Mesendoderm (in vitro differentiated cells): ENCODE results near the gene KCNQ5.
"Not testable (repeated sequence)": the region's sequence is repeated elsewhere in the genome, so short reads cannot be mapped to it uniquely, and the experiment has no call there.

ENCODE experiments used
- DNase-seq: peaks from one replicate; pipeline ENCODE4 v3.0.0; 2013
- H2AK5ac ChIP-seq: 2 replicates; pipeline ENCODE4 v1.6.1; 2013; ENCODE audit warnings: low read length, inconsistent platforms
- H2BK120ac ChIP-seq: 2 replicates; pipeline ENCODE4 v1.6.1; 2013; ENCODE audit warnings: low read depth, mild to moderate bottlenecking, low read length, moderate library complexity, mixed read lengths
- H2BK15ac ChIP-seq: replicated peaks from 2 replicates; pipeline ENCODE4 v1.6.1; 2013; ENCODE audit warnings: low read depth, mild to moderate bottlenecking, moderate library complexity
- H2BK5ac ChIP-seq: 2 replicates; pipeline ENCODE4 v1.6.1; 2013; ENCODE audit warnings: low read length, inconsistent platforms
- H3K18ac ChIP-seq: 2 replicates; pipeline ENCODE4 v1.6.1; 2013; ENCODE audit warnings: mild to moderate bottlenecking, low read length, mixed read lengths
- H3K23ac ChIP-seq: one replicate; pipeline ENCODE4 v1.6.1; 2013; ENCODE audit warnings: low read length
- H3K27ac ChIP-seq: 2 replicates; pipeline ENCODE4 v1.5.1; 2013; ENCODE audit warnings: low read depth, mild to moderate bottlenecking, inconsistent platforms, low read length, moderate library complexity
- H3K27me3 ChIP-seq: 2 replicates; pipeline ENCODE4 v1.6.1; 2013; ENCODE audit warnings: low read length, control low read depth, mild to moderate bottlenecking, inconsistent platforms; ENCODE audit not compliant: insufficient read depth, poor library complexity
- H3K36me3 ChIP-seq: 2 replicates; pipeline ENCODE4 v1.6.1; 2013; ENCODE audit warnings: low read length, inconsistent platforms; ENCODE audit not compliant: control insufficient read depth, insufficient read depth
- H3K4ac ChIP-seq: one replicate; pipeline ENCODE4 v1.6.1; 2013; ENCODE audit warnings: low read depth, mild to moderate bottlenecking, low read length, moderate library complexity
- H3K4me1 ChIP-seq: 2 replicates; pipeline ENCODE4 v1.6.1; 2013; ENCODE audit warnings: low read depth, low read length, inconsistent platforms; ENCODE audit not compliant: control insufficient read depth
- H3K4me2 ChIP-seq: 2 replicates; pipeline ENCODE4 v1.6.1; 2013; ENCODE audit warnings: low read length
- H3K4me3 ChIP-seq: 2 replicates; pipeline ENCODE4 v1.5.1; 2013; ENCODE audit warnings: mild to moderate bottlenecking, low read length
- H3K56ac ChIP-seq: one replicate; pipeline ENCODE4 v1.6.1; 2013; ENCODE audit warnings: low read length
- H3K79me1 ChIP-seq: 2 replicates; pipeline ENCODE4 v1.6.1; 2013; ENCODE audit warnings: low read length, inconsistent platforms
- H3K79me2 ChIP-seq: 2 replicates; pipeline ENCODE4 v1.6.1; 2013; ENCODE audit warnings: mild to moderate bottlenecking, low read length; ENCODE audit not compliant: control insufficient read depth, insufficient read depth
- H3K9ac ChIP-seq: 2 replicates; pipeline ENCODE4 v1.6.1; 2013; ENCODE audit warnings: low read length, inconsistent platforms
- H4K5ac ChIP-seq: one replicate; pipeline ENCODE4 v1.6.1; 2013; ENCODE audit warnings: low read length
- H4K8ac ChIP-seq: one replicate; pipeline ENCODE4 v1.6.1; 2013; ENCODE audit warnings: low read depth, mild to moderate bottlenecking, control low read depth, low read length, moderate library complexity
- WGBS: extraction: QIAGEN DNeasy Blood & Tissue Kit; methylation state at CpG from one replicate; pipeline ENCODE4 v1.1.7; 2013; ENCODE audit warnings: low lambda C conversion rate, missing lambda C conversion rate; ENCODE audit not compliant: insufficient coverage; ENCODE audit errors: extremely low coverage; 5-methylcytosine and 5-hydroxymethylcytosine counted together

KCNQ5 gene

DNA sequence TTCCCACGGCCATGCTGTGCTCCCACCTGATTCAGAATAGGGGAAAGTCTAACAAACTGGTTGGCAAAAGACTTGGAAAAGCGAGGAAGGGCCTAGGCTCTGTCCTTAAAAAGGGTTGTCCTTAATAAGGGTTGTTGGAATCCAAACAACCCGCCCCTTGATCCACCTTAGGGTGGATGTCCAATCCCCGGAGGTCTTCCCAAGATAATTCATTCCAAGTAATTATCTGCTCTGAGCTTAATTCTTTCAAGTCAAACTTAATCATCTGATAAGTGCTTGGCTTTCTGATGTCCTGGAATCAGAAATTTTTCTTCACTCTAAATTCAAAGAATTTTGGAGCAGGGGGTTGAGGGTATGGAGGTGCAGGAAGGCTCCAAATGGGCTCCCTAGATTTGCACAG lies 603.5 kb downstream of the KCNQ5 start, which contains the start of gene KHDC1L:
TSS of gene KHDC1L (minus strand) at position 101 of the 400 bp plus-strand sequence. CDS start at position 13, 88 bp downstream.
- no peak within 1 kb of the TSS for H2BK15ac ChIP-seq
- H3K4ac ChIP-seq = no peak within 1 kb of the TSS
- H2AK5ac ChIP-seq = no peak within 1 kb of the TSS
- H4K8ac ChIP-seq = no peak within 1 kb of the TSS
- H2BK120ac ChIP-seq = no peak within 1 kb of the TSS
- no peaks in the 10 kb centered on the region for H3K4me1 ChIP-seq
- H3K56ac ChIP-seq = no peak within 1 kb of the TSS
- no peaks in the 10 kb centered on the region for H3K79me2 ChIP-seq
- no peaks in the 10 kb centered on the region for H3K36me3 ChIP-seq
- H3K4me2 ChIP-seq = no peak within 1 kb of the TSS
- no peak for DNase-seq
- H3K27ac ChIP-seq = no peak within 1 kb of the TSS
- no peaks in the 10 kb centered on the region for H3K79me1 ChIP-seq
- no peak within 1 kb of the TSS for H3K4me3 ChIP-seq
- no peak within 1 kb of the TSS for H4K5ac ChIP-seq
- WGBS = no CpG with 5 or more reads among the region's 4 CpGs
- no peak within 1 kb of the TSS for H3K23ac ChIP-seq
- H3K27me3 ChIP-seq = no peaks in the 10 kb centered on the region
- H3K9ac ChIP-seq = no peak within 1 kb of the TSS
- H2BK5ac ChIP-seq = no peak within 1 kb of the TSS
- H3K18ac ChIP-seq = no peak within 1 kb of the TSS

- no peak overlapping the region for H4K8ac ChIP-seq
Observed at GRCh38 chr6:73227606-73228255, 605.9 kb downstream of the KCNQ5 start.

DNA sequence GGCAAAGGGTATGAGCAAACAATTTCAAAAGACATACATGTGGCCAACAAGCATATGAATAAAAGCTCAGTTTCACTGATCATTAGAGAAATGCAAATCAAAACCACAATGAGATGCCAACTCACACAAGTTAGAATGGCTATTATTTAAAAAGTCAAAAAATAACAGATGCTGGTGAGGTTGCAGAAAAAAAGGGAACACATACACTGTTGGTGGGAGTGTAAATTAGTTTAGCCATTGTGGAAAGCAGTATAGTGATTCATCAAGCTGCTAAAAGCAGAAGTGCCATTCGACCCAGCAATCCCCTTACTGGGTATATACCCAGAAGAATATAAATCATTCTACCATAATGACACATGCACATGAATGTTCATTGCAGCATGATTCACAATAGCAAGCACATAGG lies 610.1 kb downstream of the KCNQ5 start:
- no peak overlapping the region for H2AK5ac ChIP-seq
- no peak for DNase-seq
- H3K4me3 ChIP-seq = no peak overlapping the region
- H3K9ac ChIP-seq = no peak overlapping the region
- no peak overlapping the region for H2BK120ac ChIP-seq
- H3K79me2 ChIP-seq = no peaks in the 10 kb centered on the region
- H2BK5ac ChIP-seq = no peak overlapping the region
- H3K27ac ChIP-seq = no peak overlapping the region
- H3K27me3 ChIP-seq = no peaks in the 10 kb centered on the region
- no CpG with 5 or more reads among the region's 1 CpG for WGBS
- no peak overlapping the region for H4K8ac ChIP-seq
- H2BK15ac ChIP-seq = no peak overlapping the region
- no peak overlapping the region for H3K23ac ChIP-seq
- H3K79me1 ChIP-seq = no peaks in the 10 kb centered on the region
- H3K36me3 ChIP-seq = no peaks in the 10 kb centered on the region
- no peak overlapping the region for H4K5ac ChIP-seq
- H3K4ac ChIP-seq = no peak overlapping the region
- H3K4me2 ChIP-seq = no peak overlapping the region
- H3K4me1 ChIP-seq = no peaks in the 10 kb centered on the region
- H3K56ac ChIP-seq = no peak overlapping the region
- no peak overlapping the region for H3K18ac ChIP-seq

More at GRCh38 chr6:73227606-73228255, 605.9 kb downstream of the KCNQ5 start:
- WGBS = no CpG with 5 or more reads among the region's 3 CpGs
- Histone ChIP-seq H4K5ac (no peak overlapping the region), H3K4ac (no peak overlapping the region), H3K4me3 (no peak overlapping the region), H2BK120ac (no peak overlapping the region), H3K23ac (no peak overlapping the region), H3K79me2 (no peaks in the 10 kb centered on the region), H3K9ac (no peak overlapping the region), H2BK5ac (no peak overlapping the region), H3K36me3 (no peaks in the 10 kb centered on the region), H3K4me1 (no peaks in the 10 kb centered on the region), H3K79me1 (no peaks in the 10 kb centered on the region), H3K4me2 (no peak overlapping the region), H3K56ac (no peak overlapping the region), H3K27me3 (no peaks in the 10 kb centered on the region), H3K18ac (no peak overlapping the region), H2BK15ac (no peak overlapping the region), H2AK5ac (no peak overlapping the region), H3K27ac (no peak overlapping the region)
- no peak for DNase-seq

GRCh38 chr6:73233048-73233447 lies 611.2 kb downstream of the KCNQ5 start:
- H3K4me1 ChIP-seq = no peaks in the 10 kb centered on the region
- H3K27ac ChIP-seq = no peak overlapping the region
- no peaks in the 10 kb centered on the region for H3K36me3 ChIP-seq
- no peak overlapping the region for H4K5ac ChIP-seq
- H3K4me2 ChIP-seq = no peak overlapping the region
- H3K23ac ChIP-seq = no peak overlapping the region
- H3K9ac ChIP-seq = no peak overlapping the region
- H2BK15ac ChIP-seq = no peak overlapping the region
- H3K56ac ChIP-seq = no peak overlapping the region
- no peak overlapping the region for H3K4me3 ChIP-seq
- no peak for DNase-seq
- H2AK5ac ChIP-seq = no peak overlapping the region
- no peaks in the 10 kb centered on the region for H3K79me2 ChIP-seq
- no peak overlapping the region for H3K4ac ChIP-seq
- no CpG with 5 or more reads among the region's 6 CpGs for WGBS
- no peak overlapping the region for H4K8ac ChIP-seq
- H3K79me1 ChIP-seq = no peaks in the 10 kb centered on the region
- H3K27me3 ChIP-seq = no peaks in the 10 kb centered on the region
- no peak overlapping the region for H2BK5ac ChIP-seq
- no peak overlapping the region for H3K18ac ChIP-seq
- H2BK120ac ChIP-seq = no peak overlapping the region

- WGBS = no CpG with 5 or more reads among the region's 3 CpGs
Observed at GRCh38 chr6:73233971-73234370, 612.1 kb downstream of the KCNQ5 start.

GRCh38 chr6:73234733-73235132 lies 612.9 kb downstream of the KCNQ5 start:
- Histone ChIP-seq H2BK5ac (no peak overlapping the region), H3K36me3 (no peaks in the 10 kb centered on the region), H3K4me2 (no peak overlapping the region), H3K4me3 (no peak overlapping the region), H3K18ac (no peak overlapping the region), H3K9ac (no peak overlapping the region), H3K4ac (no peak overlapping the region), H3K27ac (no peak overlapping the region), H2BK15ac (no peak overlapping the region), H3K56ac (no peak overlapping the region), H3K79me2 (no peaks in the 10 kb centered on the region), H3K4me1 (no peaks in the 10 kb centered on the region), H2AK5ac (no peak overlapping the region), H4K5ac (no peak overlapping the region), H2BK120ac (no peak overlapping the region), H4K8ac (no peak overlapping the region), H3K27me3 (no peaks in the 10 kb centered on the region), H3K79me1 (no peaks in the 10 kb centered on the region), H3K23ac (no peak overlapping the region)
- no CpG with 5 or more reads among the region's 1 CpG for WGBS
- no peak for DNase-seq

More at GRCh38 chr6:73233971-73234370, 612.1 kb downstream of the KCNQ5 start:
- H3K27ac ChIP-seq, H3K23ac ChIP-seq, H2BK15ac ChIP-seq, H3K9ac ChIP-seq, H4K8ac ChIP-seq, H2AK5ac ChIP-seq, H3K4me3 ChIP-seq, H3K18ac ChIP-seq, H3K36me3 ChIP-seq, H3K79me2 ChIP-seq, H3K4me2 ChIP-seq, H3K4ac ChIP-seq, DNase-seq, H3K56ac ChIP-seq, H3K4me1 ChIP-seq, H3K79me1 ChIP-seq, H4K5ac ChIP-seq, H3K27me3 ChIP-seq, H2BK120ac ChIP-seq, H2BK5ac ChIP-seq: not testable (repeated sequence)
